ENCODE data around the gene TACC3.

DNA sequence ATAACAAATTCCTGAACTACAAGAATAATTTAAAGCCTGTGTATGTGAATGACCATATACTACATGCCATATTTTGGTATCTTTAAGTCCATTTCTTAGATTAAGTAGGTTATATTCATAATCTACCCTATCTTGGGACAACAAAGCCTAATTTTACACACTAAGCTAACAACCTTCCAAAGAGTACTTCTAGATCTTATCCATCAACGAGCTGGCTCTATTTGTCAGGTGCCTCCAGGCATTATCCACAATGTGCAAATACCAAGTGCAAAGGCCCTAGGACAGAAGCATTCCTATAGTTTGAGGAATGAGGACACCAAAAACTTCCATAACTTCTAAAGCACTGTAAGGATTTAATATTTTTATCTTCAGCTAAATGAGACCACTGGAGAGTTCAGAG lies 12.7 kb upstream of the TACC3 start:
- TF ChIP-seq, protein P1, sequence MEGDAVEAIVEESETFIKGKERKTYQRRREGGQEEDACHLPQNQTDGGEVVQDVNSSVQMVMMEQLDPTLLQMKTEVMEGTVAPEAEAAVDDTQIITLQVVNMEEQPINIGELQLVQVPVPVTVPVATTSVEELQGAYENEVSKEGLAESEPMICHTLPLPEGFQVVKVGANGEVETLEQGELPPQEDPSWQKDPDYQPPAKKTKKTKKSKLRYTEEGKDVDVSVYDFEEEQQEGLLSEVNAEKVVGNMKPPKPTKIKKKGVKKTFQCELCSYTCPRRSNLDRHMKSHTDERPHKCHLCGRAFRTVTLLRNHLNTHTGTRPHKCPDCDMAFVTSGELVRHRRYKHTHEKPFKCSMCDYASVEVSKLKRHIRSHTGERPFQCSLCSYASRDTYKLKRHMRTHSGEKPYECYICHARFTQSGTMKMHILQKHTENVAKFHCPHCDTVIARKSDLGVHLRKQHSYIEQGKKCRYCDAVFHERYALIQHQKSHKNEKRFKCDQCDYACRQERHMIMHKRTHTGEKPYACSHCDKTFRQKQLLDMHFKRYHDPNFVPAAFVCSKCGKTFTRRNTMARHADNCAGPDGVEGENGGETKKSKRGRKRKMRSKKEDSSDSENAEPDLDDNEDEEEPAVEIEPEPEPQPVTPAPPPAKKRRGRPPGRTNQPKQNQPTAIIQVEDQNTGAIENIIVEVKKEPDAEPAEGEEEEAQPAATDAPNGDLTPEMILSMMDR (IDR thresholded peaks at IDR 0.05) = no peak
- no peak for TF ChIP-seq POLR2A (IDR thresholded peaks at IDR 0.05)
